ENCODE data around the gene DCHS2.

The DCHS2 gene

DNA sequence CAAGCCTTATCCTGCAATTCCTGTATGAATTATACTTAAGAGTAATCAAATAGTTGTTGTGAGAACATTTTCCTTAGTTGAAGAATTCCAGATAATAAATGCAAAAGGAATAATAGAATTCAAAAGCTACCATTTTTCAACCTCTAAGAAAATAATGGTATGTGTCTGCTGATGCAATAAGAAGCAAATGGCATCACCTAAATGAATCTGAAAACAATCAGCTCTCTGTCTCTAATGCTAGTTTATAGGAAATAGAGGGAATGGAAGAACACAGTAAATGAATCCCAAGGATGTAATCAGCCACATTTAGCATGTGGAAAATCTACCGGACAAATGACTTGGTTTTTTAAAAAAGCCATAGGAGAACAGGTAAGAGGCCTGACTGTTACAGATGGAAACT is 115.1 kb downstream of the DCHS2 start:
- no peak for DNase-seq

- peak; percentile 4 for DNase-seq
Measured at GRCh38 chr4:154368060-154368459, 123.5 kb downstream of the DCHS2 start.

DNA sequence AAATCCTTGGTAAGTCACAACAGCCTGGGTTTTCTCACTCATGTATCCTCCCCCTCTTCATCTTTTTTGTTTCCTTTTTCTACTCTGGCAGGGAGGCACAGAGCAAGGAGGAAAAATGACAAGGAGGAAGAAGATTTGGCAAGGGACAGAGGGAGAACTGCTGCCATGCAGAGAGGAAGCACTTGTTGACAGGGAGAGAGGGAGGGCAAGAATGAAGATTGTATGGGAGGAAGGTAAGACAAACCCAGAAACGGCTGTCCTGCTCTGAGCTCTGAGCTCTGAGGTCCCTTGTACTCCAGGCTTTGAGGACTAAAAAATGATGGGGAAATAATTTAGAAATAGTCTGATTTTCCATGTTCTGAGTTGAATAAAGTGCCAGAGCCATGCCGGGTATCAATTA is 123.9 kb downstream of the DCHS2 start:
- DNase-seq: peak; percentile 4

- no peak for DNase-seq
Measured at GRCh38 chr4:154366956-154367355, 124.6 kb downstream of the DCHS2 start.

GRCh38 chr4:154364066-154364845 is 127.3 kb downstream of the DCHS2 start:
- DNase-seq: no peak

DNA sequence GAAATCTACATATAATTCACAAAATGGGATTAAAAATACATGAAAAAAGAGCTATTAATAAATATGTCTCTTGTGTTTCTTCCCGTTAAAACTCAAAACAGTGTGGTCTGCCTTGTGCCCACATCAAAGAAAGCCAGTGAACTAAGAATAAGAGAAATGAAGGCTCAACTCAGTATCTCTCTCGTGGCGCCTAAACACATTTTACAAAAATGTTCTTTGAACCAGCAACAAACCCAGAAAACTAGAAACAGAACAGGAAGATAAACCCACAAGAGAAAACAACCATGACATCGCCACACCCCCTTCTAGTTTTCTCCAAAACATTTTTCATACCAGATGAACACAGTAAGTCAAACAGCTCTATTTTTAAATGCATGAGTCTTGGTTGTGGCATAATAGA is 130.1 kb downstream of the DCHS2 start:
- no peak for DNase-seq

DNA sequence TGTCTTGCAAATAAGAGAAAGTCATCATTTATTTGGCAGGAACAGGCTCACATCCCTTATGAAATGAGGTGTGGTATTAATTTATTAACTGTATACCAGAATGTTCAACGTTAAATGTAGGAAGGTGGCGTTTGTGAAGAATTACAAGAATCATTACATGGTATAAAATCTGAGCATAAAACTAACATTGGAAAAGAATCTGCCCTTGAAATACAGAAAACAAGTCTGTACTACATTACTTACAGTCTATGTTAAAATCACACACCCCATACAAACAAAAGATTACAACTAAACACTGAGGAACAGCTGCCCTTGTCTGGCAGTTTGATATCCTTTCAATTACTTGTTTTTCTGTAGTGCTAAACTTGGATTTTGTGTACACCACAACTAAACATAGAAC is 131.1 kb downstream of the DCHS2 start:
- no peak for DNase-seq

- DNase-seq: no peak
Measured at GRCh38 chr4:154354883-154355282, 136.7 kb downstream of the DCHS2 start.

GRCh38 chr4:154349829-154350228 is 141.8 kb downstream of the DCHS2 start:
- DNase-seq: no peak

GRCh38 chr4:154348657-154349056 is 142.9 kb downstream of the DCHS2 start:
- DNase-seq: no peak

DNA sequence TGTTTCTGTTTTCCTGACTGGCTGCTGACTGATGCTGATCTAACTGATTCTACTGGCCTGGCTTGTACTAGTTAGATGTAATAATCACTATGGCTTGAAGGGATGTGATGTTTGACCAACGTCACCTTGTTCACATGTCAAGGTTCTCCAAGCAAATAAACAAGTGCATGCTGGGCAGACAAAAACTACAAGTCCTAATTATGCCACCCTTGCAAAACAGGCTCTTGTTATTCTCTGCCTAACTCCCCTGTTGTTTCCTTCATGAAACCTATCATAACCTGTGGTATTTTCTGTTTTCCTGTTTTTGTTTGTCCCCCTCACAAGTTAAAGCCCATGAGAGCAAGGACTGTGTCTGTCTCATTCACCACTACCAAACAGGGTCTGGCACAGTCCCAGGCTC is 146.2 kb downstream of the DCHS2 start:
- DNase-seq: no peak

DNA sequence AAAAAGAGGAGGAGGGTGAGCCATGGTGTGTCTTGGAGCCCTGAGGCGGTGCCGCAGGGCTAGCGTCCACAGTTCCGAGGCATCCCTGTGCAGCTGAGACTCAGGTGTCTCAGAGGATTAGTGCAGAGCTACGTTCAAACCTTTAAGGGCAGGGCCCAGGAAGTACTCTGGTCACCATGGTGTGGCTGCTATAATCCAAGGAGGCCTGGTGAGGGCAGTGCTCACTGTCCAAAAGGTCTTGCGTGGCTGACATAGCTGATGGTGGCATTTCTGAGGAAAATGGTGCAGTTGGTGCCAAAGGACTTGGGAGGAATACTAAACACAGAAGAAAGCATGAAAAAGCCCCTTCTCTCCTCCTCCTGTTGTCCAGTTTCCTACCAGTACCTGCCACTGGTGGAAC is 146.9 kb downstream of the DCHS2 start:
- DNase-seq: no peak

DNA sequence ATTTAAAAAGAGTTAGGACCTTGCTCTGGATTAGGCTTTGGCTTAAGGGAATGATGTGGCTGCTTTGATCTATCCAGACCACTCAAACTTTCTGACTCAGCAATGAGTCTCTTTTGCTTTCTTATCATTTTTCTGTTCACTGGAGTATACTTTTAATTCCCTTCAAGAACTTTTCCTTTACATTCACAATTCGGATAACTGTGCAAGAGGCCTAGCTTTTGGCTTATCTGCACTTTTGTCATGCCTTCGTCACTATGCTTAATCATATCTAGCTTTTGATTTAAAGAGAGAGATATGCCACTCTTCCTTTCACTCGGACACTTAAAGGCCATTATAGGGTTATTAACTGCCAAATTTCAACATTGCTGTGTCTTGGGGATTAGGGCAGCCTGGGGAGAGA is 147.9 kb downstream of the DCHS2 start:
- DNase-seq: no peak

GRCh38 chr4:154341448-154341847 is 150.2 kb downstream of the DCHS2 start:
- no peak for DNase-seq

DNA sequence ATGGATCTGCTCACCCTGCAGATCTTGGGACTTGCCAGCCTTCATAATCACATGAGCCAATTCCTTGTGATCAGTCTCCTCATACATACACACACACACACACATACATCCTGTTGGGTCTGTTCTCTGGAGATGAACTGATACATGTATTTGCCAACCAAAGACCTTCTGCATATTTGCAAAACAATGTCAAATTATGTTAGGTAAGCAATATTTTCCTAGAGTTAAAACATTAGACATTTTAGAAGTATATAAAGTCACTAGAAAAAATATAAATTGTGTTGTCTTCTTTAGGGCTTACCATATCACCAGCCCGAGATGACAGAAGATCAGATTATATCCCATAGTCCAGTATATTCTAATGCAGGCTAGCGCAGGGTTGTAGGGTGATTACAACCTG is 156.0 kb downstream of the DCHS2 start:
- no peak for DNase-seq

GRCh38 chr4:154332681-154333421 is 158.7 kb downstream of the DCHS2 start:
- DNase-seq: no peak

- no peak for DNase-seq
Measured at GRCh38 chr4:154329939-154330338, 161.7 kb downstream of the DCHS2 start.

GRCh38 chr4:154329268-154329868 is 162.2 kb downstream of the DCHS2 start:
- DNase-seq: peak; percentile 10

DNA sequence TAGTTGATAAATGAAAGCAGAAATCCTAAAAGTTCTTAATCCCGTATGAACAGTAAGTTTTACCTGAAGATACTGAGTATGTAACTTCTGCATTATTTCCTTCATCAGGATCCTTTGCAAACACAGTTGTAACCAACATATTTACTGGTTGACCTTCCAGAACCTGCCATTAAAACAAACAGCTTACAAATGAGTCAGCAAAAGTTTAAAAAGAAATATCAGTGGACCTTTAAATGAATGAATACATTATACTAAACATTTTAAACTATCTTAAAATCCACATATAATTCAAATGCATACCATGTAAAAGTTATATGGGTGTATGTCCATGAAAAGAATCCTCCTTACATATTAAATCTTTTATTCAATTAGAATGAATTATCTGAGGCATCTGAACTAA is 163.6 kb downstream of the DCHS2 start:
- no peak for DNase-seq

- DNase-seq: no peak
Measured at GRCh38 chr4:154320521-154320920, 171.1 kb downstream of the DCHS2 start.

GRCh38 chr4:154319736-154320135 is 171.9 kb downstream of the DCHS2 start:
- DNase-seq: no peak

- DNase-seq: no peak
Measured at GRCh38 chr4:154317201-154317999, 174.2 kb downstream of the DCHS2 start.

- DNase-seq: no peak
Measured at GRCh38 chr4:154315741-154316140, 175.9 kb downstream of the DCHS2 start.
